Rectal smooth muscle tissue (tissue), 1 donor: Measurements from ENCODE around the gene PPP1R12B.
"Not testable (repeated sequence)": the region's sequence is repeated elsewhere in the genome, so short reads cannot be mapped to it uniquely, and the experiment has no call there.

Source experiments
- H3K27ac ChIP-seq: one replicate; pipeline ENCODE4 v1.7.0; 2013; ENCODE audit warnings: low read depth, low read length, inconsistent platforms
- H3K27me3 ChIP-seq: one replicate; pipeline ENCODE4 v1.7.0; 2013; ENCODE audit warnings: low read length; ENCODE audit not compliant: control insufficient read depth, insufficient read depth
- H3K36me3 ChIP-seq: one replicate; pipeline ENCODE4 v1.7.0; 2013; ENCODE audit warnings: low read length; ENCODE audit not compliant: control insufficient read depth, insufficient read depth
- H3K4me1 ChIP-seq: one replicate; pipeline ENCODE4 v1.7.0; 2013; ENCODE audit warnings: low read length; ENCODE audit not compliant: control insufficient read depth, insufficient read depth
- H3K4me3 ChIP-seq: one replicate; pipeline ENCODE4 v1.7.0; 2013; ENCODE audit warnings: low read length
- H3K9ac ChIP-seq: one replicate; pipeline ENCODE4 v1.7.0; 2013; ENCODE audit warnings: low read length

The PPP1R12B gene

GRCh38 chr1:202451641-202452040, 103.1 kb downstream of the PPP1R12B start:
- not testable (repeated sequence) for H3K27ac ChIP-seq, H3K4me1 ChIP-seq, H3K4me3 ChIP-seq, H3K27me3 ChIP-seq, H3K9ac ChIP-seq, H3K36me3 ChIP-seq

GRCh38 chr1:202452508-202452907, 104.0 kb downstream of the PPP1R12B start:
- H3K27ac ChIP-seq = no peak overlapping the region
- no peak overlapping the region for H3K9ac ChIP-seq
- no peaks in the 10 kb centered on the region for H3K27me3 ChIP-seq
- H3K4me3 ChIP-seq = no peak overlapping the region
- no peaks in the 10 kb centered on the region for H3K4me1 ChIP-seq
- H3K36me3 ChIP-seq = peaks cover 2% of the 10 kb centered on the region

GRCh38 chr1:202456372-202457169, 108.1 kb downstream of the PPP1R12B start:
- H3K27me3 ChIP-seq, H3K4me3 ChIP-seq, H3K9ac ChIP-seq, H3K27ac ChIP-seq, H3K36me3 ChIP-seq, H3K4me1 ChIP-seq: not testable (repeated sequence)

- H3K4me1 ChIP-seq, H3K9ac ChIP-seq, H3K27me3 ChIP-seq, H3K36me3 ChIP-seq, H3K27ac ChIP-seq, H3K4me3 ChIP-seq: not testable (repeated sequence)
Observed at GRCh38 chr1:202458651-202459050, 110.2 kb downstream of the PPP1R12B start.

DNA sequence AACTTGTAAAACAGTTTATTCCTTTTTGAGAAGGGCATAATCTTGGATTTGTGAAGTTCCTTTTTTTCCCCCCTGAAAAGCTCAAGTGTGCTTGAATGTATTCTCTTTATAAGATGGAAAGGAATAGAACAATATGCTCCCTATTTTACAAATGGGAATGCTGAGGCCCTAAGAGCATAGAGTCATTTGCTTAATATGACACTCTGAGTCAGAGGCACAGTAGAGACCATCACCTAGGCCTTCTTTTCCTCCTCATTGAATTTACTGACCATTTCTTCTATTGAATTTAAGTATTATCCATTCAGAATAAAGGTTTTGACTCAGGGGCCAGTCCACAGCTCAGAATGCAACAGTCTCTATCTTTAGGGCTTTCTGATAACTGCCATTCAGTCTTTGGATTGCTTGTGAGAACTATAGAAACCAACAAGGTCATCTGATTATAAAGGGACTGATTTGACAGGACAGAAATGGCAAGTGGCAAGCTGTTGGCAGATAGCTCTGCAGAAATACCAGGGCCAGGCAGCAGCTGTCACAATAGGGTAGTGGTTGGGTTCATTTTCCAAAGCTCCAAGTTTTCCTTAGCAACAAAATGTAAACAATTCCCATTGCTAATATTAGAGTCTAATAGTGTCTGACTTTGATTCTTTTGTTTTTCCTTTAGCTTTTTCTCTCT, 111.1 kb downstream of the PPP1R12B start:
- not testable (repeated sequence) for H3K36me3 ChIP-seq, H3K4me1 ChIP-seq, H3K4me3 ChIP-seq, H3K9ac ChIP-seq, H3K27me3 ChIP-seq, H3K27ac ChIP-seq

GRCh38 chr1:202460143-202460495, 111.6 kb downstream of the PPP1R12B start:
- not testable (repeated sequence) for H3K4me1 ChIP-seq, H3K9ac ChIP-seq, H3K36me3 ChIP-seq, H3K27me3 ChIP-seq, H3K4me3 ChIP-seq, H3K27ac ChIP-seq

- no peaks in the 10 kb centered on the region for H3K4me1 ChIP-seq
- H3K27ac ChIP-seq = no peak overlapping the region
Observed at GRCh38 chr1:202462342-202463076, 114.0 kb downstream of the PPP1R12B start.

DNA sequence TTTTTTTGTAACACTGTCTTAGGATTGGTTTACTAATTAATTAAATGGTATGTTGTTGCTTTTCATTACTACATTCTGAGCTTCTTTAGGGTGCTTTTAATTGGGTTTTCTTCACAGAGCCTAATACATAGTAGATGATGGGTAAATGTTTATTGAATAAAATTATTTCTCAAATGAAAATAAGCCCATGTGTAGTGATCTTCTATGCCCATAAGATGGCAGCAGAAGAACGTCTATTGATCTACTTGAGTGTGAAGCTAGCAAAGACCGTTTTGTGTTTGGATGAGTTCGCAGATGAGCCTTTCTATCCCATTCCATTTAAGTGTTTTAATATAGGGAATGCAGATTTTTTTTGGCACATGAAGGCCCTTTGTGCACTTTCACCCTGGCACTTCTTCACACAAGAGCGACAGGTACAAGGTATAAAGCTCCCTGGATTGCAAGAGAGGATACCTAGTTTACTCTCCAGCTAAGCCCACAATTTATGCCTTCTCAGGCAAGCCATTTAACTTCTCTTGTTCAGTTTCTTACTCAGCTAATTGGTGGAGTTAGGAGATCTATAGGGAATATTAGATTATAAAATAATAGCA, 115.7 kb downstream of the PPP1R12B start:
- H3K36me3 ChIP-seq, H3K4me3 ChIP-seq, H3K27ac ChIP-seq, H3K9ac ChIP-seq, H3K27me3 ChIP-seq, H3K4me1 ChIP-seq: not testable (repeated sequence)

More at GRCh38 chr1:202462342-202463076, 114.0 kb downstream of the PPP1R12B start:
- Histone ChIP-seq H3K36me3 (no peaks in the 10 kb centered on the region), H3K27me3 (no peaks in the 10 kb centered on the region), H3K4me3 (no peak overlapping the region), H3K9ac (no peak overlapping the region)

- H3K4me1 ChIP-seq, H3K27me3 ChIP-seq, H3K27ac ChIP-seq, H3K9ac ChIP-seq, H3K4me3 ChIP-seq, H3K36me3 ChIP-seq: not testable (repeated sequence)
Observed at GRCh38 chr1:202465644-202466270, 117.3 kb downstream of the PPP1R12B start.

DNA sequence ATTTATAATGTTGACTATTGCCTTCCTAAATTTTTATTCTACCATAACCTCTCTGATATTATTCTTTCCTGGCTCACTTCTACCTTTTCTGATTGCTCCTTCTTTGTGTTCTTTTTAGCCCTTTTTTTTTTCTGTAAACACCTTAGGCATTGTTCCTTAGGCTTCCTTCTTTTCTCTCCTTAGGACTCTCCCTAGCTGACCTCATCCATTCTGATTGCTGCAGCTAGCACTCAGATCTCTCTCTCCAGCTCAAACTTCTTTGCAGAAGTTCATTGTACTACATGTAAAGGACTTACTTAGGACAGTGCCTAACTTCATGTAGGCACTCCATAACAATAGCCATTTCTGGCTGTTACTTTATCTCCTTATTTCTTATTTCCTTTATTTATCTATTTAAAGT, 117.8 kb downstream of the PPP1R12B start:
- not testable (repeated sequence) for H3K36me3 ChIP-seq, H3K4me1 ChIP-seq, H3K27ac ChIP-seq, H3K27me3 ChIP-seq, H3K9ac ChIP-seq, H3K4me3 ChIP-seq

- not testable (repeated sequence) for H3K9ac ChIP-seq, H3K4me3 ChIP-seq, H3K27me3 ChIP-seq, H3K36me3 ChIP-seq, H3K27ac ChIP-seq, H3K4me1 ChIP-seq
Observed at GRCh38 chr1:202467381-202467780, 118.9 kb downstream of the PPP1R12B start.

DNA sequence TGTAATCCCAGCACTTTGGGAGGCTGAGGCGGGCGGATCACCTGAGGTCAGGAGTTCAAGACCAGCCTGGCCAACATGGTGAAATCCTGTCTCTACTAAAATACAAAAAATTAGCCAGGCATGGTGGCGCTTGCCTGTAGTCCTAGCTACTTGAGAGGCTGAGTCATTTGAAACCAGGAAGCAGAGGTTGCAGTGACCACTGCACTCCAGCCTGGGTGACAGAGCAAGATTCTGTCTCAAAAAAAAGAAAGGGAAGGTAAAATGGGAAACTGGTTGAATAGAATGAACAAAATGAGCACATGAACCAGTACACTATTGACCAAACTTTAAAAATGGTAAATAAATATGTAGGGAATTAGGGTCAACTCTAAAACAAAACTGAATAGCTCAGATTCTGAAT, 120.2 kb downstream of the PPP1R12B start:
- not testable (repeated sequence) for H3K27ac ChIP-seq, H3K4me1 ChIP-seq, H3K9ac ChIP-seq, H3K27me3 ChIP-seq, H3K36me3 ChIP-seq, H3K4me3 ChIP-seq
